GM12878 (cell line): Measurements from ENCODE around the gene EEF1AKMT3. TPM values are rescaled to one million over a fixed set of nuclear protein-coding genes. Genes with fewer than 3 reads are reported as not detected.

Experiments
- ATAC-seq: fragments of 200-7000 bp; cut with Tn5 transposase; 3 replicates; pipeline ENCODE4 v1.9.1; 2020; ENCODE audit warnings: mild to moderate bottlenecking, moderate library complexity
- BruUV-seq: library from RNA; stranded (reverse); fragments of 400-500 nt; replicated peaks from 2 replicates; lab custom pipeline; 2021; lab: Mats Ljungman, UMichigan
- CTCF ChIA-PET: fragments of 300-600 bp; sonication (Branson Sonifier 250); formaldehyde crosslinking; extraction: SDS; loops from one replicate; lab custom pipeline; 2021; ENCODE audit warnings: inconsistent platforms; lab: Yijun Ruan, JAX
- POLR2A ChIA-PET: fragments of 350-600 bp; formaldehyde crosslinking; extraction: SDS; loops from one replicate; lab custom pipeline; 2021; ENCODE audit warnings: inconsistent platforms; lab: Charles Lee
- RAD21 ChIA-PET: fragments of 300-600 bp; sonication (Branson Sonifier 250); formaldehyde crosslinking; loops from one replicate; lab custom pipeline; 2023; ENCODE audit warnings: antibody characterized with exemption; ENCODE audit not compliant: unreplicated experiment; lab: Charles Lee
- SMC1A ChIA-PET: fragments of 300-600 bp; sonication (Branson Sonifier 250); formaldehyde crosslinking; loops from one replicate; lab custom pipeline; 2023; ENCODE audit not compliant: unreplicated experiment, uncharacterized antibody; lab: Charles Lee
- DNase-seq: peaks from one replicate; pipeline ENCODE4 v3.0.0-alpha.2; 2011; ENCODE audit warnings: low read depth, low spot score
- FAIRE-seq: peaks from 3 replicates; lab custom pipeline; 2011; peaks lifted over from hg19 to GRCh38; lab: Jason Lieb, UNC
- H2AFZ ChIP-seq: 2 replicates; pipeline ENCODE4 v1.6.0; 2011; ENCODE audit warnings: low read depth, low read length, control low read depth; ENCODE audit not compliant: control insufficient read depth
- H3K27ac ChIP-seq: 2 replicates; pipeline ENCODE4 v1.5.1; 2011; ENCODE audit warnings: control low read depth; ENCODE audit not compliant: control insufficient read depth, insufficient read depth
- H3K27me3 ChIP-seq, 2 experiments: replicated peaks in 1 of 2; 2 replicates each; pipeline versions ENCODE4 v1.6.0 to v1.6.1; 2011; ENCODE audit warnings: low read length in 1 of 2; ENCODE audit not compliant: control insufficient read depth in 2 of 2, insufficient read depth in 2 of 2
- H3K36me3 ChIP-seq, 2 experiments: 2 replicates each; pipeline ENCODE4 v1.5.1; 2011; ENCODE audit warnings: low read length in 1 of 2; ENCODE audit not compliant: control insufficient read depth in 2 of 2, insufficient read depth in 2 of 2
- H3K4me1 ChIP-seq: 2 replicates; pipeline ENCODE4 v1.6.1; 2011; ENCODE audit warnings: mild to moderate bottlenecking, low read length, moderate library complexity, mixed read lengths; ENCODE audit not compliant: control insufficient read depth, insufficient read depth
- H3K4me2 ChIP-seq: 2 replicates; pipeline ENCODE4 v1.6.0; 2011; ENCODE audit warnings: control low read depth; ENCODE audit not compliant: control insufficient read depth, insufficient read depth
- H3K4me3 ChIP-seq: fragments of 200-600 bp; sonication (generic); 2 replicates; pipeline ENCODE4 v1.5.1; 2016
- H3K79me2 ChIP-seq: 2 replicates; pipeline ENCODE4 v1.6.0; 2011; ENCODE audit warnings: low read length; ENCODE audit not compliant: control insufficient read depth, insufficient read depth
- H3K9ac ChIP-seq: 2 replicates; pipeline ENCODE4 v1.8.0; 2011; ENCODE audit warnings: low read length, control low read depth, mixed read lengths; ENCODE audit not compliant: control insufficient read depth, insufficient read depth
- H3K9me3 ChIP-seq: replicated peaks from 3 replicates; pipeline ENCODE4 v1.5.1; 2011; ENCODE audit warnings: mild to moderate bottlenecking, low read length; ENCODE audit not compliant: control insufficient read depth, insufficient read depth
- H4K20me1 ChIP-seq: 2 replicates; pipeline ENCODE4 v1.6.0; 2011; ENCODE audit not compliant: control insufficient read depth, insufficient read depth
- ATF3 ChIP-seq: IDR thresholded peaks from 2 replicates; pipeline ENCODE4 v1.6.1; 2011; ENCODE audit warnings: low read depth, mild to moderate bottlenecking, low read length, moderate library complexity, borderline replicate concordance; ENCODE audit errors: extremely low read depth
- BMI1 ChIP-seq: fragments of 450-650 bp; IDR thresholded peaks from 2 replicates; pipeline ENCODE4 v1.6.1; 2016; ENCODE audit warnings: mild to moderate bottlenecking, moderate library complexity, borderline replicate concordance
- CREM ChIP-seq: IDR thresholded peaks from 2 replicates; pipeline ENCODE4 v1.6.1; 2014; ENCODE audit warnings: antibody characterized with exemption, low read depth
- CUX1 ChIP-seq: IDR thresholded peaks from 2 replicates; pipeline ENCODE4 v1.6.1; 2012; ENCODE audit warnings: improper control_type of control experiment, low read depth, low read length; ENCODE audit not compliant: insufficient replicate concordance
- DPF2 ChIP-seq: fragments of 450-650 bp; IDR thresholded peaks from 2 replicates; pipeline ENCODE4 v1.6.1; 2017; ENCODE audit warnings: mild to moderate bottlenecking
- MEF2B ChIP-seq: fragments of 450-650 bp; IDR thresholded peaks from 2 replicates; pipeline ENCODE4 v1.6.1; 2018; ENCODE audit warnings: mild to moderate bottlenecking, moderate library complexity; ENCODE audit not compliant: partially characterized antibody, poor library complexity, severe bottlenecking
- MTA3 ChIP-seq: IDR thresholded peaks from 2 replicates; pipeline ENCODE4 v1.6.1; 2012; ENCODE audit warnings: low read length, inconsistent platforms, borderline replicate concordance
- PKNOX1 ChIP-seq: fragments of 450-650 bp; IDR thresholded peaks from 2 replicates; pipeline ENCODE4 v1.6.1; 2016; ENCODE audit warnings: mild to moderate bottlenecking
- POLR2AphosphoS2 ChIP-seq: IDR thresholded peaks from 2 replicates; pipeline ENCODE4 v1.6.1; 2011; ENCODE audit warnings: low read depth, mild to moderate bottlenecking, low read length, improper control_type of control experiment, moderate library complexity
- SPI1 ChIP-seq: IDR thresholded peaks from 2 replicates; pipeline ENCODE4 v1.6.1; 2011; ENCODE audit warnings: low read depth, mild to moderate bottlenecking, low read length, moderate library complexity, borderline replicate concordance; ENCODE audit not compliant: insufficient read depth
- SRF ChIP-seq, 2 experiments: IDR thresholded peaks; 2 replicates each; pipeline ENCODE4 v1.6.1; 2011; ENCODE audit warnings: low read depth in 2 of 2, low read length in 2 of 2, mild to moderate bottlenecking in 1 of 2, moderate library complexity in 1 of 2
- SUPT20H ChIP-seq: IDR thresholded peaks from 2 replicates; pipeline ENCODE4 v1.6.1; 2011; ENCODE audit warnings: low read depth, mild to moderate bottlenecking, low read length, moderate library complexity, borderline replicate concordance; ENCODE audit not compliant: control insufficient read depth
- ZBTB4 ChIP-seq: fragments of 450-650 bp; formaldehyde crosslinking; IDR thresholded peaks from 2 replicates; pipeline ENCODE4 v1.4.0; 2022; ENCODE audit warnings: mild to moderate bottlenecking, moderate library complexity
- WGBS: methylation state at CpG from one replicate; pipeline ENCODE4 v1.1.6; 2016; ENCODE audit warnings: low lambda C conversion rate; ENCODE audit not compliant: insufficient replicate concordance, insufficient coverage; ENCODE audit errors: missing lambda C conversion rate; 5-methylcytosine and 5-hydroxymethylcytosine counted together
- in situ Hi-C: fragments of 300-500 bp; cut with MboI; formaldehyde crosslinking; loops from 9 replicates; pipeline ENCODE4 v1.14.3; 2018; ENCODE audit warnings: mixed read lengths
- intact Hi-C: fragments of 100-400 bp; cut with micrococcal nuclease; formaldehyde crosslinking; loops from one replicate; pipeline ENCODE4 v1.14.2; 2022; ENCODE audit not compliant: unreplicated experiment
- polyA plus RNA-seq, 11 experiments: library from polyadenylated mRNA; depleted of rRNA in 4 of 11; unstranded in 6 of 11; stranded (reverse) in 5 of 11; fragments of >200 nt; fragmentation: Nextera tagmentation in 4 of 11; fragmentation: Illumina TruSeq in 1 of 11; extraction: Ambion mirVana in 4 of 11; extraction: Trizol in 1 of 11; gene quantifications; 1 replicate in 1 of 11; 2 replicates in 10 of 11; pipeline versions ENCODE4 v1.2.1 to v1.2.3, GENCODE V29; 2011 to 2016; ENCODE audit warnings: inconsistent platforms in 2 of 11, missing spikeins in 2 of 11, low read depth in 1 of 11
- total RNA-seq, 4 experiments: library from RNA; depleted of rRNA in 3 of 4; stranded (reverse); fragments of >200 nt in 3 of 4; fragmentation: Illumina TruSeq in 1 of 4; extraction: Trizol in 1 of 4; gene quantifications; 2 replicates each; pipeline versions ENCODE4 v1.2.1 to v1.2.3, GENCODE V29; 2013 to 2021

Gene EEF1AKMT3
- total and polyA plus RNA-seq, 10 of the 15 experiments (the other 5 are each of a cell fraction or from before 2014, with no cell fraction given) = 1.2 to 8.2 (median 3.5) TPM

- FAIRE-seq (no peak), DNase-seq (no peak), ATAC-seq (no peak)
- Histone ChIP-seq H3K79me2 (peaks cover 15% of the 10 kb centered on the region), H3K9me3 (no peaks in the 10 kb centered on the region), H2AFZ (no peak overlapping the region), H3K4me2 (peak overlapping the region; percentile 89), H3K27me3 (no peaks in the 10 kb centered on the region), H3K36me3 (peaks cover 0 to 14% of the 10 kb centered on the region in 2 experiments; a peak in 3 of 4 replicates), H3K4me1 (peaks cover 8% of the 10 kb centered on the region; the same call in 1 of the 2 replicates), H3K9ac (peak overlapping the region; percentile 91), H3K27ac (peak overlapping the region; percentile 61; the same call in 1 of the 2 replicates), H3K4me3 (peak overlapping the region; percentile 98), H4K20me1 (no peaks in the 10 kb centered on the region)
- ChIA-PET RAD21 (interaction anchor here (1.0 to 1.4 kb wide), 4 partner anchors 27 to 325 kb away, joined by 3 to 5 read pairs (median 4); no protein-coding TSS in a partner anchor), POLR2A (interaction anchor here (0.6 to 1.5 kb wide), 3 partner anchors 11 to 136 kb away, joined by 3 to 11 read pairs (median 3); partner anchors contain the start of genes EEF1AKMT3 and METTL1), SMC1A (interaction anchor here (0.6 to 2.0 kb wide), 6 partner anchors 16 to 113 kb away, joined by 3 to 6 read pairs (median 4); no protein-coding TSS in a partner anchor), CTCF (interaction anchor here (0.8 to 2.7 kb wide), 15 partner anchors 9 to 175 kb away, joined by 3 to 12 read pairs (median 6); partner anchors contain the start of genes EEF1AKMT3 and METTL1)
- in situ Hi-C loops (no loop called here), intact Hi-C loops (no loop called here)
- WGBS = 88% methylated on average over 12 of the region's 12 CpGs
- BruUV-seq = no TSS peak
- TF ChIP-seq POLR2AphosphoS2 = no peak
- TF ChIP-seq BMI1 = no peak
- TF ChIP-seq DPF2 = no peak
- no peak for TF ChIP-seq SRF (IDR thresholded peaks at IDR 0.05; ENCODE audit: low read depth in 2 of 2, low read length in 2 of 2)
- no peak for TF ChIP-seq MEF2B
- no peak for TF ChIP-seq PKNOX1
- no peak for TF ChIP-seq SUPT20H
- TF ChIP-seq ZBTB4 (CRISPR knock-in tag) = no peak
- TF ChIP-seq SPI1 = no peak
- no peak for TF ChIP-seq MTA3
- no peak for TF ChIP-seq CREM
- no peak for TF ChIP-seq CUX1
- no peak for TF ChIP-seq ATF3
Measured at GRCh38 chr12:57783466-57783801, 11.0 kb downstream of the EEF1AKMT3 start.
